IMR-90 (cell line): ENCODE data around the gene HS3ST6. TPM values are rescaled to one million over a fixed set of nuclear protein-coding genes. Genes with fewer than 3 reads are reported as not detected.

Experiments used
- ATAC-seq: fragments of 200-7000 bp; cut with Tn5 transposase; 2 replicates; pipeline ENCODE4 v1.9.1; 2020; ENCODE audit warnings: low read depth, mild to moderate bottlenecking, moderate library complexity
- BruUV-seq: library from RNA; stranded (reverse); fragments of 400-500 nt; replicated peaks from 2 replicates; lab custom pipeline; 2021; lab: Mats Ljungman, UMichigan
- CTCF ChIA-PET: fragments of 300-600 bp; formaldehyde crosslinking; extraction: SDS; loops from one replicate; lab custom pipeline; 2021; ENCODE audit warnings: antibody characterized with exemption; lab: Yijun Ruan, JAX
- POLR2A ChIA-PET: fragments of 300-600 bp; sonication (Branson Sonifier 250); formaldehyde crosslinking; loops from one replicate; lab custom pipeline; 2022; ENCODE audit warnings: antibody characterized with exemption; ENCODE audit not compliant: unreplicated experiment; lab: Charles Lee
- DNase-seq: peaks from one replicate; pipeline ENCODE4 v3.0.0; 2013
- H2AFZ ChIP-seq: replicated peaks from 2 replicates; pipeline ENCODE3; 2013; ENCODE audit warnings: low read length, mild to moderate bottlenecking; ENCODE audit not compliant: poor library complexity
- H2AK5ac ChIP-seq: 2 replicates; pipeline ENCODE4 v1.6.1; 2013; ENCODE audit warnings: low read depth, low read length, inconsistent platforms
- H2AK9ac ChIP-seq: replicated peaks from 2 replicates; pipeline ENCODE3; 2013; ENCODE audit warnings: mild to moderate bottlenecking, low read depth, low read length, moderate library complexity; ENCODE audit not compliant: poor library complexity
- H2BK120ac ChIP-seq: 2 replicates; pipeline ENCODE4 v1.6.1; 2013; ENCODE audit warnings: low read depth, low read length, inconsistent platforms
- H2BK15ac ChIP-seq: 3 replicates; pipeline ENCODE4 v1.6.1; 2013; ENCODE audit warnings: low read depth, low read length, inconsistent platforms
- H2BK20ac ChIP-seq: 2 replicates; pipeline ENCODE4 v1.6.1; 2013; ENCODE audit warnings: low read depth, mild to moderate bottlenecking, inconsistent platforms, low read length, moderate library complexity
- H2BK5ac ChIP-seq: 2 replicates; pipeline ENCODE4 v1.6.1; 2013; ENCODE audit warnings: mild to moderate bottlenecking, low read depth, low read length, inconsistent platforms; ENCODE audit not compliant: poor library complexity, severe bottlenecking
- H3K14ac ChIP-seq: replicated peaks from 2 replicates; pipeline ENCODE4 v1.6.1; 2013; ENCODE audit warnings: low read depth, low read length, inconsistent platforms
- H3K18ac ChIP-seq: 2 replicates; pipeline ENCODE4 v1.6.1; 2013; ENCODE audit warnings: low read depth, low read length, control low read depth
- H3K23ac ChIP-seq: 2 replicates; pipeline ENCODE4 v1.6.1; 2013; ENCODE audit warnings: low read depth, low read length, inconsistent platforms
- H3K27ac ChIP-seq: 2 replicates; pipeline ENCODE4 v1.5.1; 2013; ENCODE audit warnings: mild to moderate bottlenecking, control low read depth, low read length; ENCODE audit not compliant: insufficient read depth
- H3K27me3 ChIP-seq: 2 replicates; pipeline ENCODE4 v1.6.1; 2013; ENCODE audit warnings: low read length; ENCODE audit not compliant: control insufficient read depth, insufficient read depth
- H3K36me3 ChIP-seq: 2 replicates; pipeline ENCODE4 v1.6.1; 2013; ENCODE audit warnings: low read length, mixed read lengths; ENCODE audit not compliant: control insufficient read depth, insufficient read depth
- H3K4ac ChIP-seq: 2 replicates; pipeline ENCODE4 v1.6.1; 2013; ENCODE audit warnings: low read depth, low read length, inconsistent platforms
- H3K4me1 ChIP-seq: 2 replicates; pipeline ENCODE4 v1.6.1; 2013; ENCODE audit warnings: low read length, mixed read lengths; ENCODE audit not compliant: control insufficient read depth, insufficient read depth
- H3K4me2 ChIP-seq: 2 replicates; pipeline ENCODE4 v1.6.1; 2013; ENCODE audit warnings: low read depth, mild to moderate bottlenecking, control low read depth, low read length, moderate library complexity
- H3K4me3 ChIP-seq: 2 replicates; pipeline ENCODE4 v1.5.1; 2013; ENCODE audit warnings: low read depth, mild to moderate bottlenecking, control low read depth, low read length, moderate library complexity; ENCODE audit not compliant: insufficient read depth
- H3K56ac ChIP-seq: 2 replicates; pipeline ENCODE4 v1.6.1; 2013; ENCODE audit warnings: low read length, inconsistent platforms; ENCODE audit not compliant: insufficient read depth; ENCODE audit errors: extremely low read depth
- H3K79me1 ChIP-seq, 2 experiments: 2 replicates each; pipeline ENCODE4 v1.6.1; 2013; ENCODE audit warnings: low read length in 2 of 2, inconsistent platforms in 1 of 2, low read depth in 1 of 2
- H3K9ac ChIP-seq: 2 replicates; pipeline ENCODE4 v1.6.1; 2013; ENCODE audit warnings: low read depth, low read length, control low read depth
- H3K9me1 ChIP-seq: 2 replicates; pipeline ENCODE4 v1.6.1; 2013; ENCODE audit warnings: low read length, inconsistent platforms; ENCODE audit not compliant: insufficient read depth
- H3K9me3 ChIP-seq: 2 replicates; pipeline ENCODE4 v1.6.1; 2013; ENCODE audit warnings: low read length; ENCODE audit not compliant: control insufficient read depth, insufficient read depth
- H4K20me1 ChIP-seq: 2 replicates; pipeline ENCODE4 v1.6.1; 2013; ENCODE audit warnings: low read length, inconsistent platforms; ENCODE audit not compliant: insufficient read depth
- H4K5ac ChIP-seq: 2 replicates; pipeline ENCODE4 v1.6.1; 2013; ENCODE audit warnings: mild to moderate bottlenecking, low read depth, low read length, control low read depth
- H4K8ac ChIP-seq, 2 experiments: 2 replicates each; pipeline ENCODE4 v1.6.1; 2013; ENCODE audit warnings: low read depth in 2 of 2, low read length in 2 of 2, control low read depth in 1 of 2, inconsistent platforms in 1 of 2
- H4K91ac ChIP-seq: 2 replicates; pipeline ENCODE4 v1.6.1; 2013; ENCODE audit warnings: low read depth, low read length, inconsistent platforms; ENCODE audit not compliant: insufficient read depth
- FOS ChIP-seq: fragments of 150-350 bp; IDR thresholded peaks from 2 replicates; pipeline ENCODE4 v1.6.1; 2016; ENCODE audit warnings: low read depth, low read length
- MXI1 ChIP-seq: IDR thresholded peaks from 2 replicates; pipeline ENCODE4 v1.6.1; 2012; ENCODE audit warnings: low read depth, mild to moderate bottlenecking, low read length, moderate library complexity, borderline replicate concordance
- SMC3 ChIP-seq: fragments of 150-350 bp; IDR thresholded peaks from 2 replicates; pipeline ENCODE4 v1.6.1; 2016; ENCODE audit warnings: low read depth, mild to moderate bottlenecking, antibody characterized with exemption, low read length, moderate library complexity
- WGBS, 2 experiments: methylation state at CpG; one replicate each; pipeline versions ENCODE4 v1.1.5 to v1.1.7; 2013; ENCODE audit warnings: missing lambda C conversion rate in 2 of 2; ENCODE audit not compliant: insufficient read length in 1 of 2; ENCODE audit errors: extremely low coverage in 2 of 2; 5-methylcytosine and 5-hydroxymethylcytosine counted together
- dilution Hi-C: fragments of 300-500 bp; cut with HindIII; formaldehyde crosslinking; loops from one replicate; pipeline ENCODE4 v1.14.3; 2018; ENCODE audit warnings: low sequenced_read_pairs; ENCODE audit not compliant: unreplicated experiment
- in situ Hi-C: fragments of 300-500 bp; cut with MboI; formaldehyde crosslinking; loops from 3 replicates; pipeline ENCODE4 v1.14.3; 2019; ENCODE audit warnings: low sequenced_read_pairs, inconsistent platforms, mixed read lengths
- intact Hi-C: fragments of 100-400 bp; cut with micrococcal nuclease; formaldehyde crosslinking; loops from 2 replicates; pipeline ENCODE4 v1.10.0; 2022
- polyA plus RNA-seq, 3 experiments: library from polyadenylated mRNA; depleted of rRNA; stranded (reverse); fragments of >200 nt; gene quantifications; 2 replicates each; pipeline ENCODE4 v1.2.3, GENCODE V29; 2012; ENCODE audit warnings: low replicate concordance in 1 of 3
- total RNA-seq: library from RNA; depleted of rRNA; stranded (reverse); fragments of >200 nt; gene quantifications from 2 replicates; pipeline ENCODE4 v1.2.3, GENCODE V29; 2012
- TF ChIP-seq, protein P1 (sequence below): fragments of 150-350 bp; IDR thresholded peaks from 2 replicates; pipeline ENCODE4 v1.6.1; 2016; ENCODE audit warnings: low read depth, mild to moderate bottlenecking, low read length, moderate library complexity, borderline replicate concordance
- TF ChIP-seq, protein P2 (sequence below): fragments of 150-350 bp; IDR thresholded peaks from 2 replicates; pipeline ENCODE4 v1.6.1; 2017; ENCODE audit warnings: mild to moderate bottlenecking, antibody characterized with exemption, low read length, low read depth

The HS3ST6 gene
- total and polyA plus RNA-seq, 2 of the 4 experiments (the other 2 are of a cell fraction), result not detected

DNA sequence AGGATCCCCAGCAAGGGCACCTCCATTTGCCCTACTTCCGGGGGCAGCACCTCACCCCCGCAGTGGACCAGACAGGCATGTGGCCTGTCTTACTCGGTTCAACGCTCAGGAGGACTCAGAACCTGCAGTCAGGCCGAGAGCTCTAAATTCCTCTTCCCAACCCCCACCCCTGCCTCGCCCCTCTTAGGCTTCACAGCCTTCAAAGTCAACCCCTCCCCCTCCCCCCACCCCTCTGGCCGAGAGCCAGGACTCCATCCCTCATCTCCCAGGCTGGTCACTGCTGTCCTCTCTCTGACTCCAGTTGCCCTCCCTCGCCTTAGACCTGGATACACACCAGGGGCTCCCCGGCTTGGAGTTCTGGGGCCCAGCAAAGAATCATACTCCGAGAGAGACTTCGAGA lies 8.1 kb upstream of the HS3ST6 start:
- Histone ChIP-seq H4K20me1 (no peaks in the 10 kb centered on the region), H2AK5ac (no peak overlapping the region), H3K23ac (no peak overlapping the region), H3K4me1 (no peaks in the 10 kb centered on the region), H3K14ac (no peak overlapping the region), H2AFZ (no peak overlapping the region), H3K27ac (no peak overlapping the region), H3K27me3 (peaks cover 31% of the 10 kb centered on the region), H4K5ac (no peak overlapping the region), H2BK120ac (no peak overlapping the region), H4K91ac (no peak overlapping the region), H3K4me2 (no peak overlapping the region), H2AK9ac (no peak overlapping the region), H2BK5ac (no peak overlapping the region), H4K8ac (no peak overlapping the region), H3K4me3 (no peak overlapping the region), H3K18ac (no peak overlapping the region), H2BK15ac (no peak overlapping the region), H3K4ac (no peak overlapping the region), H3K79me1 (no peaks in the 10 kb centered on the region), H3K9me3 (no peaks in the 10 kb centered on the region; the same call in 1 of the 2 replicates), H3K56ac (no peak overlapping the region), H3K9me1 (no peaks in the 10 kb centered on the region), H3K36me3 (no peaks in the 10 kb centered on the region), H2BK20ac (no peak overlapping the region), H3K9ac (no peak overlapping the region)
- no peak for DNase-seq
- BruUV-seq, result no TSS peak
- in situ Hi-C loops, result no loop called here
- intact Hi-C loops, result no loop called here
- dilution Hi-C loops, result no loop called here
- WGBS, 2 experiments, result 30% methylated on average over 2 of the region's 11 CpGs; no CpG with 5 or more reads in 1 of the 2 experiments
- CTCF ChIA-PET, result no interaction called here
- POLR2A ChIA-PET, result interaction anchor here (0.5 kb wide), 1 partner anchor 47 kb away, joined by 4 read pairs; no protein-coding TSS in a partner anchor
- no peak for ATAC-seq
- TF ChIP-seq SMC3, result no peak
- TF ChIP-seq FOS, result no peak
- TF ChIP-seq, protein P1, sequence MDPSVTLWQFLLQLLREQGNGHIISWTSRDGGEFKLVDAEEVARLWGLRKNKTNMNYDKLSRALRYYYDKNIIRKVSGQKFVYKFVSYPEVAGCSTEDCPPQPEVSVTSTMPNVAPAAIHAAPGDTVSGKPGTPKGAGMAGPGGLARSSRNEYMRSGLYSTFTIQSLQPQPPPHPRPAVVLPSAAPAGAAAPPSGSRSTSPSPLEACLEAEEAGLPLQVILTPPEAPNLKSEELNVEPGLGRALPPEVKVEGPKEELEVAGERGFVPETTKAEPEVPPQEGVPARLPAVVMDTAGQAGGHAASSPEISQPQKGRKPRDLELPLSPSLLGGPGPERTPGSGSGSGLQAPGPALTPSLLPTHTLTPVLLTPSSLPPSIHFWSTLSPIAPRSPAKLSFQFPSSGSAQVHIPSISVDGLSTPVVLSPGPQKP, result no peak
- TF ChIP-seq, protein P2, sequence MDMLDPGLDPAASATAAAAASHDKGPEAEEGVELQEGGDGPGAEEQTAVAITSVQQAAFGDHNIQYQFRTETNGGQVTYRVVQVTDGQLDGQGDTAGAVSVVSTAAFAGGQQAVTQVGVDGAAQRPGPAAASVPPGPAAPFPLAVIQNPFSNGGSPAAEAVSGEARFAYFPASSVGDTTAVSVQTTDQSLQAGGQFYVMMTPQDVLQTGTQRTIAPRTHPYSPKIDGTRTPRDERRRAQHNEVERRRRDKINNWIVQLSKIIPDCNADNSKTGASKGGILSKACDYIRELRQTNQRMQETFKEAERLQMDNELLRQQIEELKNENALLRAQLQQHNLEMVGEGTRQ, result no peak
- no peak for TF ChIP-seq MXI1
